Eye (tissue), 1 donor: ENCODE data around the gene GLDN.

ENCODE experiments used
- DNase-seq: peaks from one replicate; pipeline ENCODE4 v3.0.0-alpha.2; 2015

Gene GLDN

DNA sequence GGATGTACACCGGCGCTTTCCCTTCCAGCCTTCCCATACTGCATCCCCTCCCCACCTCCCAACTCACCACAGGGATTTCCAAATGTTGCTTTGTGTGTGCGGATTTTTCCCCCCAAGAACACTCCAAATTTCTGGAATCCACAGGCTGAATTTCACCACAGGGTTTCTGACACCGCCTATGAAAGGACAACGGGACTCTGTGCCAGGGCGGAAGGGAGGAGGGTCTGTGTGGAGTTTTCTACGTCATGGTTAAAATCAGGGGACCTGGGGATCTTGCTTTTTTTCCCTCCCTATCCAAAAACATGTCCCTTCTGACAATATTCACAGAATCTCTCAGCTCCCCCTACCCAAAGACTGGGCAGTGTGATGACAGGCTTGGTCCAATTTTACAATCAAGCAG, 17.7 kb upstream of the GLDN start:
- DNase-seq: no peak

DNA sequence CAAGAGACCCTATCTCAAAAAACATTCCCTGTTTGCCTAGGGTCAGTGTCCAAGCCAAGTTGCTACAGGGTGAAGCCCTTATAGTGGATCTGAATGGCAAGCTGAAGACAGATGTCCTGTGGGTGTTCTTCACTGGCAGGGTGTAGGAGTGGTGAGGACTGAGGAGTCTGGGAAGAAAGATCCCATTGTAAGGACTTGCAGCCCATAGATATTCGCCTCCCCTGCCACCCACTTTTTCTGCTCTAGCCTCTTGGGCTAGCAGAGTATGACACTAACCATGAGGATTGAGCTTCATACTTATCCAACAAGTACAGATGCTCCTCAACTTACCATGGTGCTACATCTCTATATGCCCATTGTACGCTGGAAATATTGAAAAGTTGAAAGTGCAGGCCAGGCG, 16.3 kb upstream of the GLDN start:
- DNase-seq: no peak

DNA sequence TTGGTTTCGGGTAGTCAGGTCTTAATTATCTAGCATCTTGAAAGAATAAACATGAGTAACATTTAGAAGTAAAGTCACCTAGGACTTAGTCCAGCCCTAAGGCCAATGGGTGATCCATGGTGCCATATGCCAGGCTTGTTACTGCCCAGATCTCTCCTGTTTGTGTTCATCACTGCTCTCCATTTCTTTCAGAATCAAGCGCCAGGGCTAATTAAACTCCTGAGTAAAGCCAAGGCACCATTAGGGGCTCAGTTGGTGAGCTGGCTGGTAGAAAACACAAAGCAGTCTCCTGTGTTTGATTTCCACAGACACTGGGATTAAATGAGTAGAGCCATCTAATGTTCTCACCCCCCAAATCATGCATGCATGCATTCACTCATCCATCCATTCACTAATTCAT, 14.4 kb upstream of the GLDN start:
- DNase-seq: peak; percentile 31

DNA sequence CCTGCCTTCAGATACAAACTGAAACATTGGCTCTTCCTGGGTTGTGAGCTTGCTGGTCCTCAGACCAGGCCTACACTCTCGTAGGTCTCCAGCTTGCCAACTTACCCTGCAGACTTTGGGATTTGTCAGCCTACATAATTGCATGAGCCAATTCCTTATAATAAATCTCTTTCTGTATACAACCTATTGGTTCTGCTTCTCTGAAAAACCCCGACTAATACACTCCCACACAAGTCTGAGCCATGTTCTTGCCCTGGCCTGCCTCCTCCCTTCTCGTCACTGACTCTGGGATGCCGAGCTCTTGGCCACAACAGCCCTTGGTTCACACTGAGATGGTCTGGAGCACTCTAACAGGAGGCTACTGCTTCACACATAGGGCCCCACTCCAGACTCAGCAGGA, 12.5 kb upstream of the GLDN start:
- no peak for DNase-seq

DNA sequence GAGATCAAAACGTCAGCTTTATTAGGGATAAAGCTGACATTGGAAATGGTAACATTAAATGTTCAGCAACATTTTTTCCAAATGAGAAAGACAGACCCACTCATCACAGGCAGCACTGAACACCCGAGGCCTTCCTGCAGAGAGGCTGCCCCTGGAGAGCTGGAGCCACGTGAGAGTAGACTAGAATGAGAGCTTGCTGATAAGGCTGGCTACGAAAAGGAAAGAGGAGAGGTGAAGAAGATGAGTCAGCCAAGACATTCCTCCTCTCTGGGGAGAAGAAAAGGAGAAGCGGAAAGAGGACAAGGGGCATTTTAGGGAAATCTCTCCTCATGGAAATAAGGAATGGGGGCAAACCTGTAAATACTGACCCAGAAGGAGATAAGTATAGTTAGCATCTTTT, 10.3 kb upstream of the GLDN start:
- DNase-seq: no peak

DNA sequence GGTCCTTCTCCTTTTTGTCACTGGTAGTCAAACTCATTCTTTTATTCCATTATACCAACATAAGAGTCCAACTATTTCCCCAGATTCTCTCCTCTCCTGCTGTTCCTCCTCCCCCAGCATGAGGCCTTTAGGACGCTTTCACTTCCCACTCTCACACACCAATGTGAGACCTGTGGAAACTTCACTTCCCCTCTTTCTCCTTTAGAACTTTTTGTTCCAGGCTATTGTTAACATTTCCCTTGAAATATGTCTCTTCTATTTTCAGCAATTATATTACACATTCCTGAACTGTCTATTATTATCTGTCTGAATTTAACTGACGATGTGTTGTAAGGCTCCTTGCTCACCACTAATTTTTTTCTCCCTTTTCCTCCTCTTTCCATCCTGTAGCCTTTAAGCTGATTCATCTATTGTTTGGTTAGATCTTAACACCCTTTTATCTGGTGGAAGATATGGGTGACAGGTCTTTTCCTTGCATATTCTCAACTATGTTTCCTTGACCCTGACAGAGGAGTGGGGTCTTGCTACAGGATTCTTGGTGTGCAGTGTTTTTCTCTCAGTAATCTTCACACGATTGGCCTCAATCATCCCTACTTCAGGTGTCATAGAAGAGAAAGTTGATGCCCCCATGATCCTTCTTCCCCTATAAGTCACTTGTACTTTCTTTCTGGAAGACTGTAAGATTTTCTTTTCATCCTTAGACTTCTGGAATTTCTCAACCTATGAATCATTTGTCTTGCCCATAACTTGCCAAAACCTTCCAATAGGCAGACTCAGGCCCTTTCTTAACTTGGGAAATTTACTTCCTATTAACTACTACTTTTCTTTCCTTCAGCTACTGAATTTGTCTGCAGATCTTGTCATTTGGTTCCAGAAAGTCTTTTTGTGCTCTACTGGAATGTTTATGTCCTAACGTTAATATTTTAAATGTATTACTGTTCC, 9.0 kb upstream of the GLDN start:
- DNase-seq: no peak

DNA sequence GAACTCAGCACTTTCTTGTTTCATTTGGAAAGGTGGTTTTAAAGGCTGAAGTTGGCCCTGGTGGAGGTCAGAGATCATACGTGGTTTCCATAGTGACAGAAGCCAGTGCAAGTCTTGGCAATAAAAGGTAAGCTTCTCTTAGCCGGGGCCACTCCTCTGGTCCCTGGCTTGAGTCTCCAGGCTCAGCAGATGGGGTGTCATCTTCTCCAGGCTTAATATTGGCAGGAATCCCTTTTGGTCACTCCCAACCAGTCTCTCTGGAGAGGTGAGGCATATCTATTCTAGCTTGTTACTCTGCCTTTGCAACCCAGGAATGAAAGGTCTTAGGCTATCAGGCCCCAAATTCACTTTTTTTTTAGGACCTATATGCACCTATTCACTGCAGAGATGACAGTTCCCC, 7.9 kb upstream of the GLDN start:
- no peak for DNase-seq

DNA sequence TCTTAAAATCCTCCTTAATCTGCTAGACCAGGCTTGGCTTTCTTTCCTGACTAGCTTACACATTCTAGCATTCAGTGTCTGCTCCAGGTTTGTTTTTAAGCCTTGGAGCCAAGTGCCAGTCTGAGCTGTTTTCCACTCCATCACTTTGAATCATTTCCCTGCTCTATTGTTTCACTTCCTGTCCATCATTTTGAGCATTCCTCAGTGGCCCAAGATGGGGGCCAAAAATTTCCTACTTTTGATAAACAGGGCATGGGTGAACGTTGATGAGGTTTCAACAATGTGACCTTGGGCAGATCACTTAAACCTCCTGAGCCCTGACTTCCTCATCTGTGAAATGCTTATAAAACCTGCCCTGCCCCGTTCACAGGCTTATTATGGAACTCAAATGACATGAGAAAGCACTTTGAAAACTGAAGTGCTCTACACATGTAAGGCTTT, 7.4 kb upstream of the GLDN start:
- DNase-seq: peak; percentile 73

DNA sequence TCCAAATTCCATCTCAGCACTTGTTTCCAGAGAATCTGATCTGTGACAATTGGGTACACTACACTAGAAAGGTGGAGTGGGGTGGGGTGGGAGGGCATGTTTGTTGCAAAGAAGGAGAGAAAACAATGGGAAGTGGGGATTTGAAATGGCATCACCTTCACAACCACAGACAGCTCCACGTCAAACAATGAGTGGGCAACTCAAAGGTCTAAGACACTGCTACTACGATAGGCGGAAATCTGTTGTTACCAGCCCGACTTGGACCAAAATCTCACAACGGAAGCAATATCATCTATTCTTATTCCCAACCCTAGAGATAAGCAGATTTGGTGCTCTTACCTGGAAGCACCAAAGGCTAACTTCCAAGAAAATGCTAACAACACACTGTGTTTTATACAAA, 6.4 kb upstream of the GLDN start:
- DNase-seq: no peak

DNA sequence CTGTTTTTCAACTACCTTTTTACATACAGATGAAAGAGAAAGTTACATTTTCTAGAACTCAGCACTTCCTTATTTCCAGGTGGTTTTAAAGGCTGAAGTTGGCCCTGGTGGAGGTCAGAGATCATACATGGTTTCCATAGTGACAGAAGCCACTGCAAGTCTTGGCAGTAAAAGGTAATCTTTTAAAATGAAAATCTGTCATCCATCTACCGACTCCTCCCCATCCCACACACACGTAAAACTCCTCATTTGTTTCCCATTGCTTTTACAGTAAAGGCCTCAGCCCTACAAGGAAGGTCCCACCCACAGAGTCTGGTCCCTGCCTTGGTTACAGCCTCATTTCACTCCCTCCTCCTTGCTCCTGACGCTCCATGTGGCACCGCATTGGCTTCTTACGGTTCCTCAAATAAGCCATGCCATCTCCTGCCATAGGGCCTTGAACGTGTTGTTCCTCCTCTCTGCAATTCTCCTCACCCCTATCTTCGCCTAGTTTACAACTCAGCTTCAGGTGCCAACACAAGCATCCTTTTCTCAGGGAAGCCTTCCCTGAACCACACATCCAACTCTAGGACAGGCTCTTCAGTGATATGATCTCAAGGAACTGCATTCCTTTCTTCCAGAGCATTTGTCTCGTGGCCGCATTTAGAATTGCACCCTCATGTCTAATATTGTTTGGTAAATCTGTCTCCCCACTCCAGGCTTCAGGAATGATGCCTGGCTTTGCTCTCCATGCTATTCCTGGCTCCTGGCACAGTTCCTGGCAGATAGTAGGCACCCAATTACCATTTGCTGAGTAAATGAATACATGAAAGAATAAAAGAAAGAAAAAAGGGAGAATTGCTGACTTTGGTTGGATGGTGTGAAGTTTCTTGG, 5.7 kb upstream of the GLDN start:
- no peak for DNase-seq

DNA sequence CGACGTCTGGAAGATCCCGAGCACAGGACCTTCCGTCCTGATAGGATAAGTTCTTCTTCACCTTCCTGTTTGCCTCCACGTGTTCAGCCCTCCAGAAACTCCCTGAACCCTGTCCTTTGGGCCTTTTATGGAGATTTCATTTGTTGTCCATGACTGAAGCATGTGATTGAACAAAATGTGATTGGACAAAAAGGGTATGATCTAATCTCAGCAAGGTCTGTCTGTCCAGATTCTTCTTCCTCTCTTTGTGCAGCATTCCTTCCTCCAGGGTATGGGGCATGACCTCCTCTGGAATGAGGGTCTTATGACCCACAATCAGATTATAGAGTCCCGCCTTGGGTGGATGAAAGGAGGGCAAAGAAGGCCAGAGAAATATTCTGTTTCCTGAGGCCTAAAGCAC, 3.0 kb upstream of the GLDN start, which contains the start of gene CYP19A1:
TSS of gene CYP19A1 (minus strand) at position 101 of the 400 bp plus-strand sequence. CDS start 95,684 bp downstream, outside the sequence.
- DNase-seq: no peak

DNA sequence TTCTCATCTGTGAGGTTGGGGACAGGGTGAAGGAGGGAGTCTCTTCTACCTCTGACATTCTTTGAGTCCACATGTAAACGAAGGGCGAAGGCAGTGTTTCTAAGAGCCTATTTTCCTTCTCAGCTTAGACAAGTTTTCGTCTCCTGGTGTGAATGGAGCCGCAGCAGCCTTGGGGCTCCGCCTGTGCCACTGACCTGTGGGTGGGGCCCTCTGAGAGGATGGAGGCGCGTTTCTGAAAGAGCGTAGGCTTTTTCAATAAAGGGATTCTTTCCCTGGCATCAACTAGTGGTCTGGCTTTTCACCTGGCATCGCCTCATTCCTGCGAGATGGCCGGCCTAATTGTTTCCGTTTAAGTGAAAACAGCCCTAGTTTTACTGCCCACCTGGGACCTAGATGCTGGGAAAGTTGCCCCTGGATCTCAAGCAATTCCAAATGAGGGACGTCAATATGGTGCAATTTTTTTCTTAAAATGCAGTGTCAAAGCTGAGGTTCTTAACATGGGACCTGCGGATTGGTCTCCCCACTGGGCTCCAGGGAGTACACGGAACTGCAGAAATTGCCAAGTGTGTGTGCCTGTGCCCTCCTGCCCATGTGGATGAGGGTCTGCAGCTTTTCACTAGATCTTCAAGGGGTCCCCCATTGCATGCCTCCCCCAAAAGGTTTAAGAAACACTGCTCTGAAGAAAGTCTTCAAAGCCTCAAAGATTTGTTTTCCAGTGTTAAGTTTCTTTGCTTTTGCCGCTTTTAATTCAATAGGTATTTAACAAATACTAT, 958 bp downstream of the GLDN start:
- no peak for DNase-seq

DNA sequence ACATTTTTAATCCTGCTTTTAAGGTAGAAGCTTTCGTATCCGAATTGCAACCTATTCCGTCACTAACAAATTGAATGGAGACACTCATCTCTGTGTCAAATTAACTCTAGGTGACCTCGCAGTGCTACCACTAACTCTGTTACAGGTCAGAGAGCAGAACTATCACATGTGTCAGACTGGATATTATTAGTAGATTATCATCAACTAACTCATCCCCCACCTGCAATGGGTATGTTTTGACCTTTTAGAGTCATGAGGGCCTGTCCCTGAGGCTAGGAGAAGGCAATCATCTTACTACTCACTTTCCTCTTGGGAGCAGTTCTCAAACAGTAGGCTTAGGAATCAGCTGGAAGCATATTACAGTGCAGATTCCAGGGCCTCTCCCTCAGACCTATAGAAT, 2.0 kb downstream of the GLDN start:
- DNase-seq: no peak

DNA sequence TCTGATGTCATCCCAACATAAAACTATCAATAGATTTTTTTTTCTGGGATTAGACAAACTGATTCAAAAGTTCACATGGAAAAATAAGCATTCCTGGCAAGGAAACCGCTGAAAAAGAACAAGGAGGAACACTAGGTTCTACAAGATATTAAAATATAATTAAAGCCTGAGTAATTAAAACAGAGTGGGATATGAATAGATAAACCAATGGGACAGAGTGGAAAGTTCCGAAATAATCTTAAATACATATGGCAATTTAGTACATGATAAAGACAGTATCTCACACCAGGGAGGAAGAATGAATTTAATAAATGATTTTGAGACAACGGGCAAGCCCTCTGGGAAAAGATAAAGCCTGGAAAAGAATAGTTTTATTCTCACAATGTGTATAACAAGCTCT, 4.7 kb downstream of the GLDN start:
- DNase-seq: no peak

DNA sequence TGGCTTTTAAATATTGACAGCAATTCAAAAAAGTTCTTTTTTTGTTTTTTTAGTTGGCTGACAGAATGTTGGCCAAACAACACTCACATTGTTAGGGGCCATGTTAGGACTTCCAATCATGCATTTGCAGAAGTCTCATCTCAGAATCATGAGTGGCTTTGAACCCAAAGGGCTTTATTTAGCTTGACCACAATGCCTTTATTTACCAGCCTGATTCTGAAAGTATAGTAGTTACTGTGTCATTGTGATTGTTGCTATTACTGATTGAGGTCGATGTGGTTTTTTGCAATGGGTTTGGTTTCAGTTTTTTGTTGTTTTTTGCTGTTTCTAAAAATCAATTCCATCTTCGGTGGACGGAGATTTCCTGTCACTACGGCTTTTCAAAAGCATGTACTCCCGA, 7.2 kb downstream of the GLDN start:
- no peak for DNase-seq

DNA sequence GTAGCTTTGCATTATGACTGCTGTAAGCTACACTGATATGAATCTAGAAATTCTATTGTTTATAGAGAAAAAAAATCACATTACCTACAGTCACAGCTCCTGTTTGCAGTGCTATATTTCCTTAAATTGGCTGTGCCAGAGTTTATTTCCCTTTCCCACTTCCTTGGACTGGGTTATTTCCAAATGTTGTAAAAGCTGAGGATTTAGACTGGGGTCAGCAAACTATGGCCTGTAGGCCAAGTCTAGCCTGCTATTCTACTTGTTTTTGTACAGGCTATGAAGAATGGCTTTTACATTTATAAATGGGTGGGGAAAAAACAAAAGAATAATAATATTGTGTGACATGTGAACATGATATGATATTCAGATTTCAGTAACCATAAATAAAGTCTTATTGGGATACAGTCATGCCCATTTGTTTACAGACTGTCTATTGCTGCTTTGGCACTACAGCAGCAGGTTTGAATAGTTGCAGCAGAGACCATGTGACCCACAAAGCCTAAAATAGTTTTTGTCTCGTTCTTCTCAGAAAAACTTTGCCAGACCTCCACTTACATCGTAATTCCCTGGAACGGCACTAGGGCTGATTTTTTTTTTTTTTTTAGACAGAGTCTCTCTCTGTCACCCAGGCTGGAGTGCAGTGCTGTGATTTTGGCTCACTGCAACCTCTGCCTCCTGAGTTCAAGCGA, 7.8 kb downstream of the GLDN start:
- DNase-seq: no peak

DNA sequence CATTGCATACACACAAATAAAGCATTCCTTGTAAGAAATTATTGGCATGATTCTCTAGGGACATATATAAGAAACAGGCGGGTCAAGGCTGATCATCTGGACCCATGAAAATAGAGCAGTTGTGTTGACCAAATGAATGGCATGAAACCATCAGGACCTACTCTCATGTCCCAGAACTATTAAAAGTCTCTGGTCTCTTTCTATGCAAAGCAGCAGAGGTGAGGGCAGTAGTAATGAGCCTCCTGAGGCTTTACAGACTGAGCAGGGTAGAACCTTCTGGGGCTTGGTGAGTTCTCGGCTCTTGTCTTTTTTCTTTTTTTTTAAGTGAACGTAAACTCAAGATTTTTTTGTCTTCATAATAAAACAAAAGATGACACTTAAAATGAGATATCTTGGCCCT, 9.3 kb downstream of the GLDN start:
- no peak for DNase-seq

DNA sequence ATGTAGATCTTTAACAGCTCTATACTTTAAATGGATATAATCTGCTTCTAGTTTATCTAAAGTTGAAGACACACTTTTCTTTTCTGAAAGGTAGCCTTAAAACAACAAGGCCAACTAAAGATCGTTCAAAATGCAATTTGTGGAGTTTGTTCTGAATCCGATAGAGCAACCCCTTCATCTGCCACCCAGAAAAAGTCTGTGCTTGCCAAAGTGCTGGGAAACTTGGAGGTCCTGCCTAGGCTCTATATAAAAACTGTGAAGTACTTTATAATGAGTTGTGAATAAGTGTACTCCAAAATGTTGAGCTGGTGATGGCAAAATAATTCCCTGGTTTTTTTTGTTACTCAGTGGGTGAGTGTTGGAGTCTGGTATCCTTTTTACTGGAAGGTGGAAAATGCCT, 12.5 kb downstream of the GLDN start:
- no peak for DNase-seq

DNA sequence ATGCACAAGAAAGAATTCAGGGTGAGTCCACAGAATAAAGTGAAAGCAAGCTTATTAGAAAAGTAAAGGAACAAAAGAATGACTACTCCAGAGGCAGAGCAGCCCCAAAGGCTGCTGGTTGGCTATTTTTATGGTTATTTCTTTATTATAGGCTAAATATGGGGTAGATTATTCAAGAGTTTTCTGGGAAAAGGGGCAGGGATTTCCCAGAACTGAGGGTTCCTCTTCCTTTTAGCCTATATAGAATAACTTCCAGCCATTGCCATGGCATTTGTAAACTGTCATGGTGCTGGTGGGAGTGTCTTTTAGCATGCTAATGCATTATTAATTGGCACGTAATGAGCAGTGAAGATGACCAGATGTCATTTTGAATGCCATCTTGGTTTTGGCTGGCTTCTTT, 13.6 kb downstream of the GLDN start:
- no peak for DNase-seq

DNA sequence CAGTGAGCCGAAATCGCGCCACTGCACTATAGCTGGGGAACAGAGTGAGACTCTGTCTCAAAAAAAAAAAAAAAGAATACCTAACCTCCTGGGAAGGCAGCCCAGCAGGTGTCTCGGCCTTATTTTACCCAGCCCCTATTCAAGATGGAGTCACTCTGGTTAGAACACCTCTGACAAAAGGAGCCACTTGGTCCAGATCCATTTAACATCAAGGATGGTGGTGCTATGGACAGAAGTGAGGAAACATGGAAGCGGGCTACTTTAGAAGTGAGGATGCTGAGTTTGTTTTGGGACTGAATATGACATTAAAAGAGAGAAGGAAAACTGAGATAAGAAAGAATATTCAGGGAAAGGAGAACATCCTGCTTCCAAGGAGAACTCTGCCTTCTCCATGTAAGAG, 14.7 kb downstream of the GLDN start:
- DNase-seq: no peak

DNA sequence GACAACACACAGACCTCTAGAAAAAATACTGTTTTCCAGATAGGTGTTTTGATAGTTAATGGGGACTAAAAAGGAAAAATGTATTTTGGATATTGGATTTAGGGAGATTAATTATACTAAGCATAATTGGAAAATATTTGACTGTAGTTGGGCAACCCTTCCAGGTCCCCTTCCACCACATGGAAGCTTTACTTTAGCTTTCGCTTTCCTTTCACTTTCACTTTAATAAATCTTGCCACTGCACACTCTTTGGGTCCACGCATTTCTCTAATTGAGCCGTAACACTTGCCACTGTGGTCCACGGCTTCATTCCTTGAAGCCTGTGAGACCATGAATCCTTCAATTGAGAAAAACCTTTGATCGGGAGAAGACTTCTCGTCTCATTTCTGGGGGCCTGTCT, 15.5 kb downstream of the GLDN start:
- no peak for DNase-seq

DNA sequence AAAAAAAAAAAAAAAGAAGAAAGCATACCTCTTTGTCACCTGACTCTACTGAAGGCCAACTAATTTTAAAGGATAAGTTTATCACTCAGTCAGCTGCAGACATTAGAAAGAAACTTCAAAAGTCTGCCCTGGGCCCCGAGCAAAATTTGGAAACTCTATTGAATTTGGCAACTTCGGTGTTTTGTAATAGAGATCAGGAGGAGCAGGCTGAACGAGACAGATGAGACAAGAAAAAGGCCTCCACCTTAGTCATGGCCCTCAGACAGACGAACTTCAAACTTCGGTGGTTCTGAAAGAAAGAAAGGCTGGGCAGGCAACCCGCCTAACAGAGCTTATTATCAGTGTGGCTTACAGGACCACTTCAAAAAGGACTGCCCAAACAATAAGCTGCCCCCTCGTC, 18.5 kb downstream of the GLDN start:
- no peak for DNase-seq

DNA sequence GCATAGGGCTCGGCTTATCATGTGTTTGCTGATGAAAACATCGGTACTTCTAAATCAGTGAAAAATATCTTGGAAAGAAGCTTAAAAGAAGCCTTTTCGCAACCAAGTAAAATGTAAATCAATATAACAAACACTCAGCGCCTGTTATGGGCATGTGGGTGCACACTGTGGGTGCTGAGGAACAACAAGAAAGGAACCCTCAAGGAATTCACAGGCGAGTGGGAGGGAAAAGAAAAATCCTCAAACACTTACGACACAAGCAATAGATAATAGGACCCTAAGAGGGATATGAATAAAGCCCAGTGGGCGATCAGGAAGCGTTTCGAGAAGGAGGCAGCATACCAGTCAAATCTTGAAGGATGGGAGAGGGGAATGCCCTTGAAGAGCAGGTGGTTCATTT, 21.9 kb downstream of the GLDN start:
- DNase-seq: no peak
